Measurements from ENCODE around the gene EXOC7.
A peak's percentile ranks its signal among the peaks of the same experiment; 100 is the strongest.

- peak; percentile 45 to 64 for TF ChIP-seq CTCF (conservative IDR thresholded peaks at IDR 0.05 in 1 of 2, IDR thresholded peaks at IDR 0.05 in 1 of 2; ENCODE audit: low read depth in 1 of 2, low read length in 2 of 2)
- no peak for TF ChIP-seq EZH2 (IDR thresholded peaks at IDR 0.05; ENCODE audit: low read length, missing control alignments)
Observed at GRCh38 chr17:76147211-76148014, 43.8 kb upstream of the EXOC7 start.

Data from fibroblast of lung (primary cell).